ENCODE measurements around the gene SEMA4B. TPM values are rescaled to one million over a fixed set of nuclear protein-coding genes. Genes with fewer than 3 reads are reported as not detected.
A peak's percentile ranks its signal among the peaks of the same experiment; 100 is the strongest.

SEMA4B gene
- total and polyA plus RNA-seq, 9 of the 15 experiments (the other 6 are each of a cell fraction or from before 2014, with no cell fraction given), result 1.3 to 33.6 (median 11.0) TPM

- Histone ChIP-seq H3K9me3 (replicated peaks; ENCODE audit: control insufficient read depth, insufficient read depth, low read depth, low read length) (no peaks in the 10 kb centered on the region), H3K27me3 (ENCODE audit: control insufficient read depth in 2 of 2, insufficient read depth in 2 of 2, low read length in 2 of 2) (no peaks in the 10 kb centered on the region), H3K9ac (ENCODE audit: insufficient read depth in 1 of 2, low read depth in 2 of 2, low read length in 2 of 2) (peak overlapping the region in 1 of 2 experiments; percentile 80; a peak in 3 of 4 replicates), H3K4me3 (no peak overlapping the region), H3K27ac (ENCODE audit: extremely low read depth, low read depth, low read length) (peak overlapping the region; percentile 26; the same call in 1 of the 3 replicates), H4K20me1 (replicated peaks; ENCODE audit: control insufficient read depth, insufficient read depth, low read length) (0 out of 2 replicates have a peak, but pooled peaks cover 4% of the 10 kb centered on the region), H3K4me1 (replicated peaks in 1 of 2; ENCODE audit: control insufficient read depth in 2 of 2, insufficient read depth in 2 of 2, low read length in 2 of 2) (peaks cover 37 to 45% of the 10 kb centered on the region in 2 experiments), H2AFZ (ENCODE audit: low read depth, low read length) (no peak overlapping the region), H3K4me2 (ENCODE audit: insufficient read depth, low read length) (no peak overlapping the region), H3K79me2 (ENCODE audit: control insufficient read depth, insufficient read depth, low read length) (peaks cover 72% of the 10 kb centered on the region), H3K36me3 (ENCODE audit: control insufficient read depth, insufficient read depth, low read length) (peaks cover 41% of the 10 kb centered on the region; the same call in 2 of the 3 replicates), H3K9me1 (ENCODE audit: control insufficient read depth, insufficient read depth, low read length) (no peaks in the 10 kb centered on the region)
- intact Hi-C loops (cut with micrococcal nuclease) (no loop called here), in situ Hi-C loops (cut with MboI) (no loop called here)
- no peak for TF ChIP-seq ILK (tag; IDR thresholded peaks at IDR 0.05; ENCODE audit: borderline replicate concordance, low read depth)
- TF ChIP-seq ZFP1 (CRISPR knock-in tag; IDR thresholded peaks at IDR 0.05), result no peak
- TF ChIP-seq ARHGAP35 (IDR thresholded peaks at IDR 0.05; ENCODE audit: partially characterized antibody), result no peak
- no peak for DNase-seq (ENCODE audit: extremely low read depth in 1 of 4, low spot score in 3 of 4)
- ATAC-seq, result no peak
- 58% methylated on average over 3 of the region's 3 CpGs for WGBS (ENCODE audit: insufficient coverage, low coverage, missing lambda C conversion rate)
- BruUV-seq (replicated peaks), result no TSS peak
- CTCF ChIA-PET (ENCODE audit: low intra/inter-chr PET ratio), result no interaction called here
- POLR2A ChIA-PET, result interaction anchor here (0.5 to 3.7 kb wide), 5 partner anchors 9 to 680 kb away, joined by 3 to 24 read pairs (median 3); partner anchors contain the start of gene SEMA4B
- FAIRE-seq, result no peak
These were observed 9.8 kb upstream of the SEMA4B start for GRCh38 chr15:90191344-90191687.

- peaks cover 41% of the 10 kb centered on the region; the same call in 2 of the 3 replicates for H3K36me3 ChIP-seq (ENCODE audit: control insufficient read depth, insufficient read depth, low read length)
- DNase-seq (ENCODE audit: extremely low read depth in 1 of 4, low spot score in 3 of 4), result peak; percentile 50 to 80 (median 70)
- no peaks in the 10 kb centered on the region for H3K27me3 ChIP-seq (ENCODE audit: control insufficient read depth in 2 of 2, insufficient read depth in 2 of 2, low read length in 2 of 2)
- peak overlapping the region in 1 of 2 experiments; percentile 86; a peak in 2 of 4 replicates for H3K9ac ChIP-seq (ENCODE audit: insufficient read depth in 1 of 2, low read depth in 2 of 2, low read length in 2 of 2)
- intact Hi-C loops (cut with micrococcal nuclease) (no loop called here), in situ Hi-C loops (cut with MboI) (no loop called here)
- POLR2A ChIA-PET, result interaction anchor here (0.7 to 3.7 kb wide), 5 partner anchors 8 to 15 kb away, joined by 3 to 24 read pairs (median 3); partner anchors contain the start of gene SEMA4B
- H4K20me1 ChIP-seq (replicated peaks; ENCODE audit: control insufficient read depth, insufficient read depth, low read length), result 0 out of 2 replicates have a peak, but pooled peaks cover 4% of the 10 kb centered on the region
- H3K9me1 ChIP-seq (ENCODE audit: control insufficient read depth, insufficient read depth, low read length), result no peaks in the 10 kb centered on the region
- H3K79me2 ChIP-seq (ENCODE audit: control insufficient read depth, insufficient read depth, low read length), result peaks cover 68% of the 10 kb centered on the region
- H3K9me3 ChIP-seq (replicated peaks; ENCODE audit: control insufficient read depth, insufficient read depth, low read depth, low read length), result no peaks in the 10 kb centered on the region
- peaks cover 34 to 42% of the 10 kb centered on the region in 2 experiments for H3K4me1 ChIP-seq (replicated peaks in 1 of 2; ENCODE audit: control insufficient read depth in 2 of 2, insufficient read depth in 2 of 2, low read length in 2 of 2)
- H3K4me2 ChIP-seq (ENCODE audit: insufficient read depth, low read length), result no peak overlapping the region
- H2AFZ ChIP-seq (ENCODE audit: low read depth, low read length), result no peak overlapping the region
- no TSS peak for BruUV-seq (replicated peaks)
- H3K4me3 ChIP-seq, result no peak overlapping the region
- CTCF ChIA-PET (ENCODE audit: low intra/inter-chr PET ratio), result no interaction called here
- ATAC-seq, result peak; percentile 17; the same call in 2 of the 3 replicates
- TF ChIP-seq POLR2G (IDR thresholded peaks at IDR 0.05; ENCODE audit: low read depth, low read length), result peak; percentile 37; the same call in 1 of the 2 replicates
- no peak for TF ChIP-seq MED1 (CRISPR knock-in tag; IDR thresholded peaks at IDR 0.05; ENCODE audit: borderline replicate concordance)
- TF ChIP-seq EGR1 (conservative IDR thresholded peaks at IDR 0.05), result 0 out of 2 replicates have a peak, but pooled peaks have one; percentile 25
- no peak for TF ChIP-seq ERF (CRISPR knock-in tag; IDR thresholded peaks at IDR 0.05)
- TF ChIP-seq NFIC (IDR thresholded peaks at IDR 0.05), result peak; percentile 68
- TF ChIP-seq BRD9 (IDR thresholded peaks at IDR 0.05; ENCODE audit: low read depth, partially characterized antibody), result no peak
- TF ChIP-seq TAF1 (IDR thresholded peaks at IDR 0.05; ENCODE audit: control insufficient read depth, extremely low read depth, insufficient read depth, low read length, severe bottlenecking), result no peak
- TF ChIP-seq HMGN3 (IDR thresholded peaks at IDR 0.05; ENCODE audit: borderline replicate concordance, extremely low read depth, insufficient read length, low read depth, low read length), result no peak
- no peak for TF ChIP-seq LARP7 (IDR thresholded peaks at IDR 0.05)
- WGBS (ENCODE audit: insufficient coverage, low coverage, missing lambda C conversion rate), result 51% methylated on average over 6 of the region's 7 CpGs
- no peak overlapping the region; the same call in 2 of the 3 replicates for H3K27ac ChIP-seq (ENCODE audit: extremely low read depth, low read depth, low read length)
- FAIRE-seq, result no peak
These were observed 9.2 kb upstream of the SEMA4B start for GRCh38 chr15:90191794-90192509.
